B cell (primary cell): ENCODE data around the gene TMEM53. TPM values are rescaled to one million over a fixed set of nuclear protein-coding genes. Genes with fewer than 3 reads are reported as not detected.

Source experiments
- ATAC-seq: fragments of 200-7000 bp; cut with Tn5 transposase; one replicate; pipeline ENCODE4 v1.10.0; 2021; ENCODE audit warnings: low read depth, mild to moderate bottlenecking, moderate number of reproducible peaks, moderate library complexity
- CTCF ChIA-PET: fragments of 350-600 bp; sonication (Branson Sonifier 250); formaldehyde crosslinking; loops from one replicate; lab custom pipeline; 2021; ENCODE audit warnings: antibody characterized with exemption, inconsistent platforms; lab: Charles Lee
- POLR2A ChIA-PET: fragments of 350-600 bp; sonication (Branson Sonifier 250); formaldehyde crosslinking; loops from one replicate; lab custom pipeline; 2021; ENCODE audit warnings: antibody characterized with exemption; lab: Charles Lee
- DNase-seq: peaks from one replicate; pipeline ENCODE4 v3.0.0; 2013
- H2AFZ ChIP-seq: 2 replicates; pipeline ENCODE4 v1.6.1; 2012; ENCODE audit warnings: mild to moderate bottlenecking, low read depth, low read length; ENCODE audit not compliant: insufficient read depth, poor library complexity, severe bottlenecking
- H3K27ac ChIP-seq, 2 donors: 1 replicate in 1 of 2; 2 replicates in 1 of 2; pipeline ENCODE4 v1.5.1; 2012 to 2013; ENCODE audit warnings: low read length in 2 of 2, mild to moderate bottlenecking in 2 of 2, moderate library complexity in 1 of 2
- H3K27me3 ChIP-seq, 4 experiments: fragments of 200-600 bp in 1 of 4; sonication (generic) in 1 of 4; replicated peaks in 1 of 4; 1 replicate in 2 of 4; 2 replicates in 2 of 4; pipeline versions ENCODE4 v1.6.1 to v1.7.0; 2013 to 2016; ENCODE audit warnings: low read length in 3 of 4, mild to moderate bottlenecking in 2 of 4, mixed read lengths in 1 of 4, moderate library complexity in 1 of 4; ENCODE audit not compliant: insufficient read depth in 4 of 4, control insufficient read depth in 3 of 4; ENCODE audit errors: control extremely low read depth in 1 of 4
- H3K36me3 ChIP-seq, 2 experiments: replicated peaks in 1 of 2; 1 replicate in 1 of 2; 2 replicates in 1 of 2; pipeline versions ENCODE4 v1.6.1 to v1.7.1; 2013; ENCODE audit warnings: low read length in 1 of 2; ENCODE audit not compliant: insufficient read depth in 2 of 2, control insufficient read depth in 1 of 2; ENCODE audit errors: control extremely low read depth in 1 of 2, extremely low read depth in 1 of 2
- H3K4me1 ChIP-seq, 2 donors: fragments of 200-600 bp in 1 of 2; sonication (generic) in 1 of 2; 1 replicate in 1 of 2; 2 replicates in 1 of 2; pipeline versions ENCODE4 v1.5.1 to v1.6.1; 2013 to 2017; ENCODE audit warnings: low read length in 2 of 2; ENCODE audit not compliant: control insufficient read depth in 2 of 2, insufficient read depth in 2 of 2
- H3K4me2 ChIP-seq: replicated peaks from 2 replicates; pipeline ENCODE3; 2012; ENCODE audit warnings: mild to moderate bottlenecking, low read depth, low read length; ENCODE audit not compliant: poor library complexity, severe bottlenecking
- H3K4me3 ChIP-seq, 5 experiments: fragments of 200-600 bp in 1 of 5; sonication (generic) in 1 of 5; 1 replicate in 3 of 5; 2 replicates in 2 of 5; pipeline versions ENCODE4 v1.5.1 to v1.7.0; 2011 to 2016; ENCODE audit warnings: low read length in 4 of 5, mild to moderate bottlenecking in 4 of 5, low read depth in 2 of 5, control low read depth in 1 of 5, moderate library complexity in 1 of 5; ENCODE audit not compliant: insufficient read depth in 1 of 5; ENCODE audit errors: control extremely low read depth in 1 of 5, extremely low read depth in 1 of 5
- H3K79me2 ChIP-seq: fragments of 200-600 bp; sonication (generic); one replicate; pipeline ENCODE4 v1.6.0; 2016; ENCODE audit warnings: low read length; ENCODE audit not compliant: control insufficient read depth, insufficient read depth
- H3K9ac ChIP-seq: fragments of 200-600 bp; sonication (generic); 2 replicates; pipeline ENCODE4 v1.6.1; 2017; ENCODE audit warnings: mild to moderate bottlenecking, low read length, moderate library complexity
- H3K9me3 ChIP-seq, 3 donors: one replicate each; pipeline versions ENCODE4 v1.6.1 to v1.7.1; 2013; ENCODE audit warnings: low read length in 2 of 3; ENCODE audit not compliant: control insufficient read depth in 2 of 3, insufficient read depth in 1 of 3; ENCODE audit errors: control extremely low read depth in 1 of 3
- H4K20me1 ChIP-seq: 2 replicates; pipeline ENCODE4 v1.6.0; 2012; ENCODE audit warnings: mild to moderate bottlenecking, low read length; ENCODE audit not compliant: insufficient read depth, control insufficient read depth, poor library complexity, severe bottlenecking
- H3K27ac Mint-ChIP-seq: one replicate; pipeline ENCODE4 v1.8.0; 2021; ENCODE audit warnings: mixed read lengths
- H3K27me3 Mint-ChIP-seq: one replicate; pipeline ENCODE4 v1.8.0; 2021; ENCODE audit warnings: mixed read lengths
- H3K4me1 Mint-ChIP-seq: one replicate; pipeline ENCODE4 v1.8.0; 2021; ENCODE audit warnings: mixed read lengths
- H3K4me3 Mint-ChIP-seq: one replicate; pipeline ENCODE4 v1.8.0; 2021; ENCODE audit warnings: mixed read lengths
- H3K9me3 Mint-ChIP-seq: one replicate; pipeline ENCODE4 v1.8.0; 2022; ENCODE audit warnings: mixed read lengths; ENCODE audit not compliant: insufficient read depth
- CTCF ChIP-seq: fragments of 200-600 bp; IDR thresholded peaks from one replicate; pipeline ENCODE4 v1.8.0; 2022; ENCODE audit warnings: antibody characterized with exemption, mild to moderate bottlenecking
- EZH2 ChIP-seq: IDR thresholded peaks from 2 replicates; pipeline ENCODE4 v1.6.1; 2012; ENCODE audit warnings: borderline replicate concordance, low read depth, mild to moderate bottlenecking, moderate library complexity, low read length; ENCODE audit not compliant: insufficient read depth, poor library complexity, severe bottlenecking
- WGBS: methylation state at CpG from one replicate; pipeline ENCODE4 v1.1.5; 2013; ENCODE audit warnings: missing lambda C conversion rate; ENCODE audit not compliant: insufficient coverage; 5-methylcytosine and 5-hydroxymethylcytosine counted together
- intact Hi-C: fragments of 100-400 bp; cut with micrococcal nuclease; formaldehyde crosslinking; loops from one replicate; pipeline ENCODE4 v1.10.0; 2022
- polyA plus RNA-seq: library from polyadenylated mRNA; depleted of rRNA; stranded (reverse); fragments of >200 nt; gene quantifications from 2 replicates; pipeline ENCODE4 v1.2.3, GENCODE V29; 2012
- total RNA-seq, 2 donors: library from RNA; stranded (reverse); fragments of 120-200 nt in 1 of 2; gene quantifications; 1 replicate in 1 of 2; 2 replicates in 1 of 2; pipeline versions ENCODE4 v1.2.3 to v1.2.4, GENCODE V29; 2013 to 2022

TMEM53 gene
- total and polyA plus RNA-seq, 2 donors (not counting 1 experiment from before 2014, with no cell fraction given): 6.5 to 6.8 TPM

GRCh38 chr1:44652445-44653106 is 21.7 kb downstream of the TMEM53 start:
- Histone ChIP-seq H3K79me2 (no peaks in the 10 kb centered on the region), H3K27me3 (no peaks in the 10 kb centered on the region), H3K4me1 (no peaks in the 10 kb centered on the region), H4K20me1 (peaks cover 12% of the 10 kb centered on the region), H2AFZ (no peak overlapping the region), H3K36me3 (peaks cover 0 to 36% of the 10 kb centered on the region in 2 experiments), H3K4me3 (no peak overlapping the region), H3K27ac (peak overlapping the region in 1 of 2 donors; percentile 8), H3K9me3 (no peaks in the 10 kb centered on the region), H3K9ac (no peak overlapping the region), H3K4me2 (no peak overlapping the region)
- 82% methylated on average over 4 of the region's 7 CpGs for WGBS
- no peaks in the 10 kb centered on the region for H3K9me3 Mint-ChIP-seq
- POLR2A ChIA-PET: interaction anchor here (1.1 to 1.9 kb wide), 2 partner anchors 21 to 23 kb away, joined by 3 to 5 read pairs; no protein-coding TSS in a partner anchor
- no peaks in the 10 kb centered on the region for H3K27me3 Mint-ChIP-seq
- no peaks in the 10 kb centered on the region for H3K4me1 Mint-ChIP-seq
- H3K4me3 Mint-ChIP-seq: no peak overlapping the region
- intact Hi-C loops: loop anchor here (1.0 kb wide), 3 partner anchors 20 to 80 kb away; no protein-coding TSS in a partner anchor
- CTCF ChIA-PET: interaction anchor here (0.6 to 4.4 kb wide), 43 partner anchors 9 to 440 kb away, joined by 3 to 91 read pairs (median 5); partner anchors contain the start of genes ARMH1, DMAP1 and TMEM53
- H3K27ac Mint-ChIP-seq: no peak overlapping the region
- TF ChIP-seq CTCF (peak; percentile 98), EZH2 (no peak)
- ATAC-seq (peak; percentile 94), DNase-seq (peak; percentile 79)

DNA sequence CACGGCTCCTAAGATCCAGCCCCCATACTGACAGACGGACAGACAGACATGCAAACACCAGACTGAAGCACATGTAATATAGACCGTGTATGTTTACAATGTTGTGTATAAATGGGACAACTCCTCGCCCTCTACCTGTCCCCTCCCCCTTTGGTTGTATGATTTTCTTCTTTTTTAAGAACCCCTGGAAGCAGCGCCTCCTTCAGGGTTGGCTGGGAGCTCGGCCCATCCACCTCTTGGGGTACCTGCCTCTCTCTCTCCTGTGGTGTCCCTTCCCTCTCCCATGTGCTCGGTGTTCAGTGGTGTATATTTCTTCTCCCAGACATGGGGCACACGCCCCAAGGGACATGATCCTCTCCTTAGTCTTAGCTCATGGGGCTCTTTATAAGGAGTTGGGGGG is 23.2 kb downstream of the TMEM53 start:
- no peaks in the 10 kb centered on the region for H3K4me1 ChIP-seq
- H3K36me3 ChIP-seq: peaks cover 0 to 51% of the 10 kb centered on the region in 2 experiments
- Mint-ChIP-seq H3K4me1 (no peaks in the 10 kb centered on the region), H3K27me3 (no peaks in the 10 kb centered on the region), H3K4me3 (no peak overlapping the region), H3K9me3 (no peaks in the 10 kb centered on the region), H3K27ac (peak overlapping the region; percentile 12)
- ChIA-PET CTCF (interaction anchor here (0.8 to 4.4 kb wide), 15 partner anchors 10 to 433 kb away, joined by 3 to 91 read pairs (median 16); partner anchors contain the start of genes ARMH1 and TMEM53), POLR2A (interaction anchor here (0.6 kb wide), 1 partner anchor 169 kb away, joined by 3 read pairs; no protein-coding TSS in a partner anchor)
- no peak overlapping the region for H3K4me3 ChIP-seq
- no peak for ATAC-seq
- no peak for DNase-seq
- no CpG with 5 or more reads among the region's 8 CpGs for WGBS
- H3K4me2 ChIP-seq: no peak overlapping the region
- H3K79me2 ChIP-seq: no peaks in the 10 kb centered on the region
- H3K27me3 ChIP-seq: no peaks in the 10 kb centered on the region
- no peaks in the 10 kb centered on the region for H3K9me3 ChIP-seq
- no peak for TF ChIP-seq CTCF
- TF ChIP-seq EZH2: no peak
- H3K27ac ChIP-seq: no peak overlapping the region
- no peak overlapping the region for H3K9ac ChIP-seq
- intact Hi-C loops: no loop called here
- H4K20me1 ChIP-seq: peaks cover 20% of the 10 kb centered on the region
- H2AFZ ChIP-seq: no peak overlapping the region
